SK-N-SH treated with all-trans-retinoic acid at 6 μM for 48 hours (cell line): ENCODE data around the gene IRF1.
A peak's percentile ranks its signal among the peaks of the same experiment; 100 is the strongest.

Source experiments
- ATAC-seq: fragments of 200-7000 bp; cut with Tn5 transposase; 3 replicates; pipeline ENCODE4 v1.9.1; 2020; ENCODE audit warnings: mild to moderate bottlenecking, moderate library complexity
- ARNTL ChIP-seq: fragments of 450-650 bp; formaldehyde crosslinking; IDR thresholded peaks from 2 replicates; pipeline ENCODE4 v1.5.0; 2020; ENCODE audit warnings: low read depth, mild to moderate bottlenecking, moderate library complexity, borderline replicate concordance
- BACH2 ChIP-seq: fragments of 250-450 bp; sonication (Bioruptor Pico); IDR thresholded peaks from 2 replicates; pipeline ENCODE4 v1.9.0; 2021; ENCODE audit warnings: mild to moderate bottlenecking, borderline replicate concordance
- CREB5 ChIP-seq: fragments of 250-450 bp; sonication (Bioruptor Pico); IDR thresholded peaks from 2 replicates; pipeline ENCODE4 v1.5.1; 2020; ENCODE audit warnings: low read depth, mild to moderate bottlenecking, moderate library complexity
- CSDC2 ChIP-seq: fragments of 250-450 bp; sonication (Bioruptor Pico); IDR thresholded peaks from 2 replicates; pipeline ENCODE4 v1.5.0; 2020; ENCODE audit warnings: mild to moderate bottlenecking, moderate library complexity
- CSRNP3 ChIP-seq: fragments of 250-450 bp; sonication (Bioruptor Pico); IDR thresholded peaks from 2 replicates; pipeline ENCODE4 v1.5.1; 2021; ENCODE audit warnings: mild to moderate bottlenecking, moderate library complexity
- ESRRG ChIP-seq: fragments of 250-450 bp; sonication (Bioruptor Pico); IDR thresholded peaks from 2 replicates; pipeline ENCODE4 v1.6.1; 2021; ENCODE audit warnings: mild to moderate bottlenecking
- ISL1 ChIP-seq: fragments of 250-450 bp; sonication (Bioruptor Pico); IDR thresholded peaks from 2 replicates; pipeline ENCODE4 v2.1.2; 2022; ENCODE audit warnings: mild to moderate bottlenecking, moderate library complexity
- PATZ1 ChIP-seq: fragments of 250-450 bp; sonication (Bioruptor Pico); IDR thresholded peaks from 2 replicates; pipeline ENCODE4 v1.8.0; 2020; ENCODE audit warnings: mild to moderate bottlenecking, moderate library complexity, borderline replicate concordance
- POU6F1 ChIP-seq: fragments of 250-450 bp; sonication (Bioruptor Pico); IDR thresholded peaks from 2 replicates; pipeline ENCODE4 v1.8.0; 2021; ENCODE audit warnings: low read depth, mild to moderate bottlenecking, moderate library complexity, borderline replicate concordance
- RARB ChIP-seq: fragments of 250-450 bp; sonication (Bioruptor Pico); IDR thresholded peaks from 2 replicates; pipeline ENCODE4 v1.8.0; 2021; ENCODE audit warnings: mild to moderate bottlenecking, moderate library complexity
- SNAI2 ChIP-seq: fragments of 250-450 bp; sonication (Bioruptor Pico); IDR thresholded peaks from 2 replicates; pipeline ENCODE4 v1.5.0; 2020; ENCODE audit warnings: mild to moderate bottlenecking, moderate library complexity
- TCF4 ChIP-seq: fragments of 250-450 bp; sonication (Bioruptor Pico); IDR thresholded peaks from 2 replicates; pipeline ENCODE4 v1.8.0; 2021; ENCODE audit warnings: mild to moderate bottlenecking, moderate library complexity, borderline replicate concordance
- TSHZ2 ChIP-seq: fragments of 250-450 bp; sonication (Bioruptor Pico); IDR thresholded peaks from 2 replicates; pipeline ENCODE4 v1.5.0; 2020; ENCODE audit warnings: mild to moderate bottlenecking, moderate library complexity
- ZC3H10 ChIP-seq: fragments of 250-450 bp; sonication (Bioruptor Pico); IDR thresholded peaks from 2 replicates; pipeline ENCODE4 v1.5.1; 2021; ENCODE audit warnings: mild to moderate bottlenecking, moderate library complexity
- ZFP30 ChIP-seq: fragments of 450-650 bp; formaldehyde crosslinking; IDR thresholded peaks from 2 replicates; pipeline ENCODE4 v1.5.0; 2022; ENCODE audit warnings: mild to moderate bottlenecking, moderate library complexity
- ZNF565 ChIP-seq: fragments of 450-650 bp; formaldehyde crosslinking; conservative IDR thresholded peaks from 2 replicates; pipeline ENCODE4 v1.5.0; 2020; ENCODE audit warnings: low read depth, mild to moderate bottlenecking, moderate library complexity
- ZNF70 ChIP-seq: fragments of 450-650 bp; formaldehyde crosslinking; IDR thresholded peaks from 2 replicates; pipeline ENCODE4 v1.5.0; 2020; ENCODE audit warnings: mild to moderate bottlenecking, moderate library complexity
- ZNF8 ChIP-seq: fragments of 450-650 bp; formaldehyde crosslinking; IDR thresholded peaks from 2 replicates; pipeline ENCODE4 v1.5.0; 2020; ENCODE audit warnings: mild to moderate bottlenecking, moderate library complexity

IRF1 gene

GRCh38 chr5:132501961-132502931 is 11.7 kb upstream of the IRF1 start:
- ATAC-seq: no peak
- no peak for TF ChIP-seq ESRRG (CRISPR knock-in tag)
- no peak for TF ChIP-seq ISL1 (CRISPR knock-in tag)
- no peak for TF ChIP-seq TCF4
- TF ChIP-seq CSRNP3 (CRISPR knock-in tag): no peak
- no peak for TF ChIP-seq CREB5 (CRISPR knock-in tag)
- no peak for TF ChIP-seq PATZ1 (CRISPR knock-in tag)
- TF ChIP-seq SNAI2: no peak
- TF ChIP-seq ZFP30 (CRISPR knock-in tag): no peak

- TF ChIP-seq SNAI2: no peak
- no peak for TF ChIP-seq ZNF70 (CRISPR knock-in tag)
- no peak for TF ChIP-seq ESRRG (CRISPR knock-in tag)
- ATAC-seq: no peak
Measured at GRCh38 chr5:132501629-132501956, 11.0 kb upstream of the IRF1 start.

GRCh38 chr5:132500931-132501628 is 10.5 kb upstream of the IRF1 start:
- no peak for TF ChIP-seq ZNF8 (CRISPR knock-in tag)
- TF ChIP-seq POU6F1 (CRISPR knock-in tag): no peak
- TF ChIP-seq ZFP30 (CRISPR knock-in tag): no peak
- no peak for TF ChIP-seq SNAI2
- TF ChIP-seq TSHZ2 (CRISPR knock-in tag): no peak
- no peak for TF ChIP-seq CREB5 (CRISPR knock-in tag)
- TF ChIP-seq BACH2 (CRISPR knock-in tag): no peak
- no peak for TF ChIP-seq ZC3H10
- TF ChIP-seq ZNF565 (CRISPR knock-in tag): no peak
- no peak for TF ChIP-seq ARNTL (CRISPR knock-in tag)
- no peak for TF ChIP-seq CSDC2 (CRISPR knock-in tag)
- no peak for TF ChIP-seq ISL1 (CRISPR knock-in tag)
- TF ChIP-seq RARB (CRISPR knock-in tag): no peak
- TF ChIP-seq, all 23 proteins: peak for 0

More at GRCh38 chr5:132500931-132501628, 10.5 kb upstream of the IRF1 start:
- ATAC-seq: peak; percentile 12; the same call in 1 of the 3 replicates
